HG03108 (cell line): ENCODE data around the gene UQCC2.

Source experiments
- ATAC-seq: cut with Tn5 transposase; IDR thresholded peaks from one replicate; pipeline ENCODE4 v1.9.1; 2021; ENCODE audit warnings: moderate library complexity; ENCODE audit not compliant: unreplicated experiment

UQCC2 gene

GRCh38 chr6:33678233-33678931 is 33.1 kb downstream of the UQCC2 start:
- no peak for ATAC-seq

DNA sequence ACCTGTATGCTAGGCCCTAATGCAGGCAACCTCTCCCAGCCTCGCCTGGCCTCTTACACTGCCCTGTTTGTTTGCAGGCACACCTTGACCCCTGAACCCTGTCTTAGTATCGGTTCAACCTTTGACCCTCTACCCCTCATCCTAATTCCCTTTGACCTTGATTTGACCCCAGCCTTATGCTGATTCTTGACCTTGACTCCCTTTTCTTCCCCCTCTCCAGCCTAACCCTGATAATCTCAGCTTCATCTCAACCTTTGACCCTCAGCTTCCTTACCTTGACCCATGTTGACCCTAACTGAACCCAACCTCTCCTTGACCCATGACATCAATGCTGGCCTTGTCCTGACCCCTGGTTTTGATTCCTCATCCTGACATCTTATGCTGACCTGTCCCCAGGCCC is 33.8 kb downstream of the UQCC2 start:
- ATAC-seq = no peak

GRCh38 chr6:33677143-33677660 is 34.3 kb downstream of the UQCC2 start:
- ATAC-seq = no peak

- ATAC-seq = no peak
Measured at GRCh38 chr6:33676416-33677142, 34.9 kb downstream of the UQCC2 start.

DNA sequence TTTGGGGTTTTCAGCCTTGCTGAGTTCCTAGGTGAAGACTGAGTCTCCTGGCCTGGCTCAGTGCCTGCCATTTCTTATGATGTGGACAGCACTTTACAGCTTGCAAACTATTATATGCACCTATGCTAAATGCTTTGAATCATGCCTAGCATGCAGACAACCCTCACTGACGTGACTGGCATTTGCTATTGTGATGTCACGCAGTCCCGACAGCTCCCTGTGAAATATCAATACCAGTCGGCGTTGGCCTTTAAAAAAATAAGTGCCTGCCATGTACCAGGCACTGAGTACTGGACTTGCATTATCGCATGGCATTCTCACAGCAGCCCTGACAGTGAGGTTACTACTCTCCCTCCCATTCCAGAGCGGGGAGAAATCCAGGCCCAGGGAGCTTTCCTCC is 35.5 kb downstream of the UQCC2 start:
- no peak for ATAC-seq

GRCh38 chr6:33673851-33674250 is 37.6 kb downstream of the UQCC2 start:
- ATAC-seq = no peak

GRCh38 chr6:33672808-33673207 is 38.7 kb downstream of the UQCC2 start:
- no peak for ATAC-seq

DNA sequence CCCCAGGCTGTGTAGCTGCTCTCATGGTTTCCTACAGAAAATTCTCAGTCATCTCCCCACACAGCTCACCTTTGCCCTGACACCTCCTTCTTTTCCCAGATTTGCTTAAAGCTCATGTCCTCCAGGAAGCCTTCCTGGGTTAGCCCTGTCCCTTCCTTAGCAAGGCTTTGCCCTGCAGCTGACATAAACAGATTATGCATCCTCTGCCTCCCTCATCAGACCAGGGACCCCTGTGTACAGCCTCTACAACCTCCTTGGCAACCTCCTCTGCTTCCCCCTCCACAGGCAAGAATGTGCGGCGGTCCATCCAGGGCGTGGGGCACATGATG is 39.8 kb downstream of the UQCC2 start:
- no peak for ATAC-seq

DNA sequence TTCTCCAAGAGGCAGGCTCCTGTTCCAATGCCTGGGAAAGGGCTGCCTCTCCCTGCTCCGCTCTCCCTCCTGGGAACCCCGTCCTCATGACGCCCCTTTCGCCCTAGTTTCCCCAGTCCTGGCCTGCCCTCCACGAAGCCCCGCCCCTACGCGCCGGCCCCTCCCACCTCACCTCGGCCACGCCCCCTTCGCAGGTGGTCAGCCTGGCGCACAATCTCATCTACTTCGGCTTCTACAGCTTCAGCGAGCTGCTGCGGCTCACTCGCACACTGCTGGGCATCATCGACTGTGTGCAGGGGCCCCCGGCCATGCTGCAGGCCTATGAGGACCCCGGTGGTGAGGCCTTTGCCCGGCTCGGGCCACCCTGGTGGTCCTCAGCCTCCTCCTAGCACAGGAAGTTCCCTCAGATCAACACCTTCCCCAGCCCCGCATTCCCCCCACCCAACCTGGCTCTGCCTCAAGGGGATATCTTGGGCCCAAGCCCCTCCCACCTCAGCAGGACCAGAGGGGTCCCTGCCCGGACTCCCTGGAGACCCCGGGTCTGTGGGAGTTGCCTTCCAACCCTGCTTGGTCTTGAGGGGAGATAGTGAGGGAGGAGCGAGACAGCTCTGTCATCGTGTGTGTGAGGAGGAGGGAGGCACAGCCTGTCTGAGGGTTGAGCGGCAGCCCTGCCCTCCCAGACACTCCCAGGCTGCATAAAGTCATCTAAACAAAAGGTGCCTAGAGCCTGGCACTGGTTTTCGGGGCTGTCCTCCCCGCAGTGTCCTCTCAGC is 40.3 kb downstream of the UQCC2 start:
- no peak for ATAC-seq

DNA sequence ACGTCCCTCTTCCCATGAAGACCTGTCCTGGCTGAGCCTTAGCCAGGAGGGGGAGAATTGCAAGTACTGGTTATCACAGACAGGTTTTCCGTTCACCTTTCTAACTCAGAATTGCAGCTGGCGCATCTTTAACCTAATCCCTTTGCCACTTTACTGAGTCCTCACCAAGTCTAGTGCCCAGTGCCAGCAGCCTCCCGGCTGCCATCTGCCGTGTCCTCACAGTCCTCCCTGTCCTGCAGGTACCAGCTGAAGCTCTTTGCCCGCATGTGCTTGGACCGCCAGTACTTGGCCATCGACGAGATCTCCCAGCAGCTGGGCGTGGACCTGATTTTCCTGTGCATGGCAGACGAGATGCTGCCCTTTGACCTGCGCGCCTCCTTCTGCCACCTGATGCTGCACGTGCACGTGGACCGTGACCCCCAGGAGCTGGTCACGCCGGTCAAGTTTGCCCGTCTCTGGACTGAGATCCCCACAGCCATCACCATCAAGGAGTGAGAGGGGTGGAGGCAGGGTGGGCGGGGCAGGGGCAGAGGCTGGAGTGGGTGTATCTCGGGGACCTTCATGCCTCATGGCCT is 41.3 kb downstream of the UQCC2 start:
- no peak for ATAC-seq

DNA sequence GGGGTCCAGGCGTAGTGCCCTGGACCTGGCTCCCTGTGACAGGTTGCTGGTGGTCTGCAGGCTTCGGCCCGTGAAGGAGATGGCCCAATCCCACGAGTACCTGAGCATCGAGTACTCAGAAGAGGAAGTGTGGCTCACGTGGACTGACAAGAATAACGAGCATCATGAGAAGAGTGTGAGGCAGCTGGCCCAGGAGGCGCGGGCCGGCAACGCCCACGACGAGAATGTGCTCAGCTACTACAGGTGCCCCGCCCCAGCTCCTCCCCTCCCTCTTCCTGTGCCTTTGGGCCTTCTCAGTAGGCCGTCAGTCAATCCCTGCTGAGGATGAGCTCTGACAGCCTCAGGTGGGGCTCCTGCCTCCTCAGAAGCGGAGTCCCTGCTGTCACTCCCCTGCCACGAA is 42.6 kb downstream of the UQCC2 start:
- no peak for ATAC-seq

DNA sequence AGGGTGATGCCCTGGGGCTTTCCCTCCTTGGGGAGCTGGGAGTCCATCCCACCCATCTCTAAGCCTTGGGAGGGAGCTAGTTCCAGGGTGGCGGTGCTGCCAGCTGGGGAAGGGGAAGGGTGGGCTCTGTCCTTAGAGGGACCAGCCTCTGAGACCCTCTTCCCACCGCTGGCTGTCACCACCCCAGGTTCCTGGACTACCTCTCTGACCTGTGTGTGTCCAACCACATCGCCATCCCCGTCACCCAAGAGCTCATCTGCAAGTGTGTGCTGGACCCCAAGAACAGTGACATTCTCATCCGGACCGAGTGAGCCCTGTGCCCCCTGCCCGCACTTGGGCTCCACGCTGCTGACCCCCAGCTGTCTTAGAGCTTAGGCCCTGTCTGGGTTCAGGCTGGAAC is 43.2 kb downstream of the UQCC2 start:
- no peak for ATAC-seq

DNA sequence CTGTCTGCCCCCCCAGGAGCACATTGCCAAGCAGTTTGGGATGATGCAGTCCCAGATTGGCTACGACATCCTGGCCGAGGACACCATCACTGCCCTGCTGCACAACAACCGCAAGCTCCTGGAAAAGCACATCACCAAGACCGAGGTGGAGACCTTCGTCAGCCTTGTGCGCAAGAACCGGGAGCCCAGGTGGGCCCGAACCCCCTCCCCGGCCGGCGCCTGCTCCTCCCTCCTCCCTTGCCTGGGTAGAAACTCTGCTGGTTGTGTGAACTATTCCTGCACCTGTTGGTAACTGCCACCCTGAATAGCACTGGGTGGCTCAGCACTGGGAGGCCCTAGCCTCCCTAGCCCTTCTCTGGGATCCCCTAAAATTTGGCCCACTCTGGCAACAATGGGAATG is 43.7 kb downstream of the UQCC2 start:
- no peak for ATAC-seq

DNA sequence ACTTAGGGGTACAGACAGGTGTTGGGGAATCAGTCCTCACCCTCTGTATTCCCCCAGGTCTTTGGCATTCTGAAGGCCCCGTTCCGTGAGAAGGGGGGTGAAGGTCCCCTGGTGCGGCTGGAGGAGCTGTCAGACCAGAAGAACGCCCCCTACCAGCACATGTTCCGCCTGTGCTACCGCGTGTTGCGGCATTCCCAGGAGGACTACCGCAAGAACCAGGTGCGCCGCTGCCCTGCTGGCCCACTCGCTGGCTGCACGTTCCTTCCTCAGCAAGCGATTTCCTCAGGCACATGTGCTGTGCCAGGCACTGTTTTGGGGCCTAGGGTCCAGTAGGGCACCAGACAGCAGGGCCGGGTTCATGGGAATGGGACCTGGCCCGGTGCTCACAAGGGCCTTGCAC is 44.4 kb downstream of the UQCC2 start:
- ATAC-seq = no peak

DNA sequence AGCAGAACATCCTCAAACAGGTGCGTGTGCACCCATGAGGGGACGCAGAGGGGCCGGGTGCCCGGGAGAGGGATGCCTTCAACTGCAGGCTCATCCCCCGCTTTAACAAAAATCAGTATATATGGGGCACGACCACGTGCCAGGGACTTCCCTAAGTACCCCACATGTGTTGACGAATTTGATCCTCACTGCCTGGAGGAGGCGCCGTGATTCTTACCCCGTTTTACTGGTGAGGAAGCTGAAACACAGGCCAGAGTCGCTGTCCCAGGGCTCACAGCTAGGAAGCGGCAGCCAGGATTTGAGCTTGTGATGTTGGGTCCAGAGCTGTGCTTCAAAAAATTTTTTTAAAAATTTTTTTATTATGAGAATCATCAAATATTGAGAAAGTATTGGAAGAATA is 45.5 kb downstream of the UQCC2 start:
- no peak for ATAC-seq

DNA sequence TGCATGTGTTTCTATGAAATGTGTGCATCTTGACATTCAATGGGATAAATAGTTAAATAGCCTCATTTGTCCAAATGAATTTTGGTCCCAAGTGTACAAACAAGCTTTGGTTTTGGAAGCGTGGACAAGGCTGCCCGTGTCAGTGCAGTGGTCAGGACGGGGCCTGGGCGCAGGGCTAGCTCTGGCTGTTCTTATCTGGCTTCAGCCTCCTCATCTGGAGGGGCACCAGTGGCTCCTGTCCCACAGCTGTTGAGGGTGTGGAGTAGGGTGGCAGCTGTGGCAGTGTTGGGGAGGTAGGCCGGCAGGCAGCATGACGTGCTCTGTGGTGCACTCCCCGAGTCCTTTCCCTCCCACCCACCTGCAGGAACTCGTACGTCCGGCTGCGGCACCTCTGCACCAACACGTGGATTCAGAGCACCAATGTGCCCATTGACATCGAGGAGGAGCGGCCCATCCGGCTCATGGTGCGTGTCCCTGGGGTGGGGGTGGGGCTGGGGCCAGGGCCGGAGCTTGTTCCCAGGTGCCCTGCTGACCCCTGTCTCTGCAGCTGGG is 46.9 kb downstream of the UQCC2 start:
- no peak for ATAC-seq

DNA sequence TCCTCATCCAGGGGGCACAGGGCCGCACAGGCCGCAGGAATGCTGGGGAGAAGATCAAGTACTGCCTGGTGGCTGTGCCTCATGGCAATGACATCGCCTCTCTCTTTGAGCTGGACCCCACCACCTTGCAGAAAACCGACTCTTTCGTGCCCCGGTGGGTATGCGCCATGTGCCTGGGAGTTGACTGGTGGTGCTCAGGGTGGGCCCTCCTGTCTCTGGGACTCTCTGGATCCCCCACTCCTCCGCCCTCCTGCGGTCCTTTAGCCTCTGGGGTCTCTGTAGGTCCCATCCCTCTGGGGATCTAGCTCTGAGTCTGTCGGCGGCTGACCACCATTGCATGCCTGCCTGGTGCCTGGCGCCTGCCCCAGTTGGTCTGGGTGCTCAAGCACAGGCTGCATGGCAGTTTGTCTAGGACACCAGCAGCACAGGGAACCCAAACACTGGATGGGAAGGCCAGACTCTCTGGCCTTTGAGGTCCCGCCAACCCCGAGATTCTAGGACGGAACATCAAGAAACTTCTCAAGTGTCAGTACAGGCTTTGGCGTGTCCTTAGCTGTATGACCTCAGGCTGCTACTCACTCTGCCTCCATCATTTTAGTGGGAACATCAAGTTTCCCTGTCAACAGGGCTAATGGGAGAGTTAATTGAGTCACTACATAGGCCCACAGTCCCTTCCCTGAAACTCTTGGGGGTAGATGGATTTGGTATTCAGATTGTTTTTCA is 47.6 kb downstream of the UQCC2 start:
- ATAC-seq = no peak

GRCh38 chr6:33663028-33663427 is 48.5 kb downstream of the UQCC2 start:
- no peak for ATAC-seq

DNA sequence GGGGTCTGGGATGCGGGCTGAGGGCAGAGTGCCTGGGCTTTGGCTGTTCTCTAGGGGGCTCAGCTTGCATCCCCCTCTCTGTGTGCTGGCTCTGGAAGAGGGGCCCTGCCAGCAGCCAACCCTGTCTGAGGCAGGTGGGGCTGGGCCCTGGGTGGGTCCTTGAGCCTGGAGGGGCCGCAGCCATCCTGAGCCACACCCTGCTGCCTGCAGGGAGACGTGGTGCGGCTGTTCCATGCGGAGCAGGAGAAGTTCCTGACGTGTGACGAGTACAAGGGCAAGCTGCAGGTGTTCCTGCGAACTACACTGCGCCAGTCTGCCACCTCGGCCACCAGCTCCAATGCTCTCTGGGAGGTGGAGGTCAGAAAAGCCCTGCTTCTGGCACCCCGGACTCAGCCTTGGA is 49.2 kb downstream of the UQCC2 start:
- no peak for ATAC-seq

GRCh38 chr6:33661106-33661838 is 50.2 kb downstream of the UQCC2 start:
- no peak for ATAC-seq
